ENCODE measurements around the gene RACK1. TPM values are rescaled to one million over a fixed set of nuclear protein-coding genes. Genes with fewer than 3 reads are reported as not detected.

RACK1 gene
- total and polyA plus RNA-seq, 2 donors from 2014 or later: 1,240 to 1,699 TPM

DNA sequence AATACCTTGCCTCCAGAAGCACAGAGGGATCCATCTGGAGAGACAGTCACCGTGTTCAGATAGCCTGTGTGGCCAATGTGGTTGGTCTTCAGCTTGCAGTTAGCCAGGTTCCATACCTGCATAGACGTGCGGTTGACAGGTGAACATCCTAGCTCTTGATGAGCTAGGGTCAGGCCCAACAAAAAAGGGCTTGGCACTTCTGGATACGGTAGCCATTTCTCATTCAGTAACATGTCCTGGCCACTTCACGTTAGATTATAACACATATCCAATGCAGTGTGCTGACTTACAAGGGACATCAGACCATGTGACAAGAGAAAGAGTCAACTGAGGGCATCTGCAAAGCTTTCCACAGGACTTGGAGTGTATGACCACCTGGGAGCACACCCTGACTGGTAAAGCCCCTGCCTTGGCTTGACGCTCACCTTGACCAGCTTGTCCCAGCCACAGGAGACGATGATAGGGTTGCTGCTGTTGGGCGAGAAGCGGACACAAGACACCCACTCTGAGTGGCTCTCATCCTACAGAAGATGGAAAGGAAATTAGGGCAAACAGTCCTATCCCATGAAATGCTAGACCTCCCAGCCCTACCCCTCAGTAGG lies 4.5 kb downstream of the RACK1 start:
- TF ChIP-seq CTCF (IDR thresholded peaks at IDR 0.05; ENCODE audit: borderline replicate concordance, extremely low read depth, insufficient read depth): no peak
- no peak for FAIRE-seq
- no peaks in the 10 kb centered on the region for H3K9me3 ChIP-seq (ENCODE audit: control insufficient read depth in 2 of 3, insufficient read depth in 1 of 3, low read length in 3 of 3)
- H3K9ac ChIP-seq (ENCODE audit: low read length in 3 of 3): no peak overlapping the region
- no peak overlapping the region for H3K27ac ChIP-seq (ENCODE audit: low read depth in 2 of 2, low read length in 2 of 2)
- H3K4me1 ChIP-seq (ENCODE audit: control insufficient read depth in 2 of 3, insufficient read depth in 2 of 3, low read depth in 1 of 3, low read length in 3 of 3): peaks cover 2 to 11% (median 9%) of the 10 kb centered on the region in 3 donors
- H3K27me3 ChIP-seq (ENCODE audit: control insufficient read depth, insufficient read depth, low read length): no peaks in the 10 kb centered on the region
- intact Hi-C loops (cut with DNase I): no loop called here
- H3K36me3 ChIP-seq (ENCODE audit: control insufficient read depth in 2 of 3, insufficient read depth in 3 of 3, low read length in 3 of 3): peaks cover 25 to 62% (median 45%) of the 10 kb centered on the region in 3 donors
- H3K4me3 ChIP-seq (ENCODE audit: low read length in 3 of 3): no peak overlapping the region
- DNase-seq: no peak

- H3K9ac ChIP-seq (ENCODE audit: low read length in 3 of 3): no peak overlapping the region
- no peaks in the 10 kb centered on the region for H3K9me3 ChIP-seq (ENCODE audit: control insufficient read depth in 2 of 3, insufficient read depth in 1 of 3, low read length in 3 of 3)
- H3K4me1 ChIP-seq (ENCODE audit: control insufficient read depth in 2 of 3, insufficient read depth in 2 of 3, low read depth in 1 of 3, low read length in 3 of 3): peaks cover 2 to 10% (median 9%) of the 10 kb centered on the region in 3 donors
- DNase-seq (no peak), FAIRE-seq (no peak)
- H3K27ac ChIP-seq (ENCODE audit: low read depth in 2 of 2, low read length in 2 of 2): no peak overlapping the region
- intact Hi-C loops (cut with DNase I): no loop called here
- no peak for TF ChIP-seq CTCF (IDR thresholded peaks at IDR 0.05; ENCODE audit: borderline replicate concordance, extremely low read depth, insufficient read depth)
- no peak overlapping the region for H3K4me3 ChIP-seq (ENCODE audit: low read length in 3 of 3)
- peaks cover 25 to 71% (median 51%) of the 10 kb centered on the region in 3 donors for H3K36me3 ChIP-seq (ENCODE audit: control insufficient read depth in 2 of 3, insufficient read depth in 3 of 3, low read length in 3 of 3)
- no peaks in the 10 kb centered on the region for H3K27me3 ChIP-seq (ENCODE audit: control insufficient read depth, insufficient read depth, low read length)
These were observed 5.8 kb downstream of the RACK1 start for GRCh38 chr5:181237729-181238385.

DNA sequence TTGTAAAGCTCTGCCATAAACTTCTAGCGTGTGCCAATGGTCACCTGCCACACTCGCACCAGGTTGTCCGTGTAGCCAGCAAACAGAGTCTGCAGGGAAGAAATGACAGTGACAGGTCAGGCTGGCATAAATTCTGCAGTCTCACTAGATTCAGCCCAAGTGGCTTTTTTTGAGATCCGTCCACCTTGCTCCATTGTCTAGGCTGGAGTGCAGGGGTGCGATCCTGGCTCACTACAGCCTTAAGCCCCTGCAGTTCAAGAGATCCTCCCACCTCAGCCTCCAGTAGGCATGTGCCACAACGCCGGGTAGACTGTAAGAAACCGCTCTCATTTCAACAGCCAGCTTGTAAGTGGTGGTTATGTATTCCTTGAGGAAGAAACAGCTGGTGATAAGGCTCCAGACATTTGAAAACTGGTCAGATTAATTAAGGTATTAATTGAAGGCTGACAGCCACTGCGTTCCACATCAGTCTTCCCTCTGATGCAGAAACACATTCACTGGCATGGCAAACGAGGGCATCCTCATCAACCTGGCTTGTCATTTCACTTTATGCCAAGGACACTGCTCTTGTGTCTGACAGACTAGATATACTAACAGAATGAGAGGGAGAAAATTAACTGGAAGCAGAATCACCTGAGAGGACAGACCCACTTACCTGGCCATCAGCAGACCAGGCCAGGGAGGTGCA lies 6.6 kb downstream of the RACK1 start:
- DNase-seq (no peak), FAIRE-seq (no peak)
- no peak overlapping the region for H3K27ac ChIP-seq (ENCODE audit: low read depth in 2 of 2, low read length in 2 of 2)
- no peak overlapping the region for H3K9ac ChIP-seq (ENCODE audit: low read length in 3 of 3)
- H3K9me3 ChIP-seq (ENCODE audit: control insufficient read depth in 2 of 3, insufficient read depth in 1 of 3, low read length in 3 of 3): no peaks in the 10 kb centered on the region
- TF ChIP-seq CTCF (IDR thresholded peaks at IDR 0.05; ENCODE audit: borderline replicate concordance, extremely low read depth, insufficient read depth): no peak
- no peak overlapping the region for H3K4me3 ChIP-seq (ENCODE audit: low read length in 3 of 3)
- peaks cover 2 to 8% (median 5%) of the 10 kb centered on the region in 3 donors for H3K4me1 ChIP-seq (ENCODE audit: control insufficient read depth in 2 of 3, insufficient read depth in 2 of 3, low read depth in 1 of 3, low read length in 3 of 3)
- H3K36me3 ChIP-seq (ENCODE audit: control insufficient read depth in 2 of 3, insufficient read depth in 3 of 3, low read length in 3 of 3): peaks cover 25 to 76% (median 54%) of the 10 kb centered on the region in 3 donors
- H3K27me3 ChIP-seq (ENCODE audit: control insufficient read depth, insufficient read depth, low read length): no peaks in the 10 kb centered on the region
- intact Hi-C loops (cut with DNase I): no loop called here
